ENCODE results near the gene C17orf78.

The C17orf78 gene

DNA sequence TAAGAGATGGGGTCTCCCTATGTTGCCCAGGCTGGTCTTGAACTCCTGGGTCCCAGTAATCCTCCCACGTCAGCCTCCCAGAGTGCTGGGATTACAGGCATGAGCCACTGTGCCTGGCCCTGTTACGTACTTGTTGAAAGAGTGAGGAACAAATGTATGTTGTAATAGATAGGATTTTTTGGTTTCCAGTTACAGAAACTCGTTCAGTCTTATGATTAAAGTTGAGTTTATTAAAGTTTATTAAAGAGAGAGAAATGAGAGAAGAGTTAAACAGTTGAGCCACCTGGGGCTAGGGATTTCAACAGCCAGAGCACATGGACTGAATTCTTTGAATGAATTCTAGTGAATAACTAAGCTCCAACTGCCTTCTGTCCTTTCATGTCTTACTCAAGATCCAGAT lies 34.6 kb downstream of the C17orf78 start:
- Histone ChIP-seq H3K4me3 (no peak overlapping the region), H3K4me1 (peaks cover 0 to 15% (median 8%) of the 10 kb centered on the region in 4 donors), H3K9me3 (no peaks in the 10 kb centered on the region), H3K36me3 (peaks cover 15 to 44% (median 40%) of the 10 kb centered on the region in 3 donors), H3K27me3 (no peaks in the 10 kb centered on the region), H3K27ac (no peak overlapping the region)
- TF ChIP-seq, protein P1, sequence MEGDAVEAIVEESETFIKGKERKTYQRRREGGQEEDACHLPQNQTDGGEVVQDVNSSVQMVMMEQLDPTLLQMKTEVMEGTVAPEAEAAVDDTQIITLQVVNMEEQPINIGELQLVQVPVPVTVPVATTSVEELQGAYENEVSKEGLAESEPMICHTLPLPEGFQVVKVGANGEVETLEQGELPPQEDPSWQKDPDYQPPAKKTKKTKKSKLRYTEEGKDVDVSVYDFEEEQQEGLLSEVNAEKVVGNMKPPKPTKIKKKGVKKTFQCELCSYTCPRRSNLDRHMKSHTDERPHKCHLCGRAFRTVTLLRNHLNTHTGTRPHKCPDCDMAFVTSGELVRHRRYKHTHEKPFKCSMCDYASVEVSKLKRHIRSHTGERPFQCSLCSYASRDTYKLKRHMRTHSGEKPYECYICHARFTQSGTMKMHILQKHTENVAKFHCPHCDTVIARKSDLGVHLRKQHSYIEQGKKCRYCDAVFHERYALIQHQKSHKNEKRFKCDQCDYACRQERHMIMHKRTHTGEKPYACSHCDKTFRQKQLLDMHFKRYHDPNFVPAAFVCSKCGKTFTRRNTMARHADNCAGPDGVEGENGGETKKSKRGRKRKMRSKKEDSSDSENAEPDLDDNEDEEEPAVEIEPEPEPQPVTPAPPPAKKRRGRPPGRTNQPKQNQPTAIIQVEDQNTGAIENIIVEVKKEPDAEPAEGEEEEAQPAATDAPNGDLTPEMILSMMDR (IDR thresholded peaks at IDR 0.05), result no peak
- intact Hi-C loops (cut with DNase I; ENCODE audit: low total_unique reads), result no loop called here
- no peak for DNase-seq

DNA sequence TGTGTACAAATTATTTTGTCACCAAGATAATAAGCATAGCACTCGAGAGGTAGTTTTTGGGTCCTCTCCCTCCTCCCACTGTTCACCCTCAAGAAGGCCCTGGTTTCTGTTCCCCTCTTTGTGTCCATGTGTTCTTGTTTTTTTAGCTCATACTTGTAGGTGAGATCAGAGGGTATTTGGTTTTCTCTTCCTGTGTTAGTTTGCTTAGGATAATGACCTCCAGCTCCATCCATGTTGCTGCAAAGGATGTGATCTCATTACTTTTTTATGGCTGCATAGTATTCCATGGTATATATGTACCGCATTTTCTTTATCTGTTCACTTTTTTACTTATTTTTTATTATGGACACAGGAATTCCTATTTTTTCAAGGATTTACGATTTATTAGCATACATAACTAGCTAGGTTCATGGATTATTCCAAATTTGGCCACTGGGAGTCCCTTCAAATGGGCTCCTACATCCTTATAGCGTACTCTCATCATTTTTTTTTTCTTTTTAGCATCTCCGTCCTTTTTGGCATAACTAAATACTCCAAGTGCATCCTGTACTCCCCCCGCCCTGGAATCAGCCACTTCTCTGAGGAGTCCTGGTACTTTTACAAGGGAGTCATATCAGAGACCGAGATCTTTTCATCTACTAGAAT lies 38.2 kb downstream of the C17orf78 start:
- TF ChIP-seq, protein P1 (IDR thresholded peaks at IDR 0.05), result no peak
- Histone ChIP-seq H3K4me3 (no peak overlapping the region), H3K36me3 (peaks cover 23 to 70% (median 51%) of the 10 kb centered on the region in 3 donors), H3K4me1 (no peaks in the 10 kb centered on the region), H3K27ac (no peak overlapping the region), H3K9me3 (no peaks in the 10 kb centered on the region), H3K27me3 (no peaks in the 10 kb centered on the region)
- intact Hi-C loops (cut with DNase I; ENCODE audit: low total_unique reads), result no loop called here
- DNase-seq, result no peak

DNA sequence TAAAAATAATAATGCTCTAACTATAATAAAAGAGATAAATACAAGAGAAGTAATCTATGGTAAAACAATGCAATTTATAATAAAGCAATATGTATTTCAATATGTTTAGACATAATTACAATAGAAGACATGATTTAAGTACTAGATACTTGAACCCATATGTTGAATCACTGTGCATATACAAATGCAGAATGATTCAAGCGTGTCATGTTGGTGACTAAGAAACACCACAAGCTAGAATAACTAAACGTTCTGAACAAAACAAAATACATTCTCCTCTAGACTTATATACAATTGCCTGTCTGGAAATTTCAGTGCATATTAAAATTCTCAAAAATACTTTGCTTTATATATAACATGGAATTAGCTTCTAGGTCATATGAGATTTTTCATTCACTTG lies 42.1 kb downstream of the C17orf78 start:
- peaks cover 19 to 84% (median 50%) of the 10 kb centered on the region in 3 donors for H3K36me3 ChIP-seq
- TF ChIP-seq, protein P1 (IDR thresholded peaks at IDR 0.05), result no peak
- no peaks in the 10 kb centered on the region for H3K9me3 ChIP-seq
- H3K27me3 ChIP-seq, result no peaks in the 10 kb centered on the region
- no peak overlapping the region for H3K27ac ChIP-seq
- H3K4me1 ChIP-seq, result no peaks in the 10 kb centered on the region
- intact Hi-C loops (cut with DNase I; ENCODE audit: low total_unique reads), result no loop called here
- DNase-seq, result no peak
- H3K4me3 ChIP-seq, result no peak overlapping the region

DNA sequence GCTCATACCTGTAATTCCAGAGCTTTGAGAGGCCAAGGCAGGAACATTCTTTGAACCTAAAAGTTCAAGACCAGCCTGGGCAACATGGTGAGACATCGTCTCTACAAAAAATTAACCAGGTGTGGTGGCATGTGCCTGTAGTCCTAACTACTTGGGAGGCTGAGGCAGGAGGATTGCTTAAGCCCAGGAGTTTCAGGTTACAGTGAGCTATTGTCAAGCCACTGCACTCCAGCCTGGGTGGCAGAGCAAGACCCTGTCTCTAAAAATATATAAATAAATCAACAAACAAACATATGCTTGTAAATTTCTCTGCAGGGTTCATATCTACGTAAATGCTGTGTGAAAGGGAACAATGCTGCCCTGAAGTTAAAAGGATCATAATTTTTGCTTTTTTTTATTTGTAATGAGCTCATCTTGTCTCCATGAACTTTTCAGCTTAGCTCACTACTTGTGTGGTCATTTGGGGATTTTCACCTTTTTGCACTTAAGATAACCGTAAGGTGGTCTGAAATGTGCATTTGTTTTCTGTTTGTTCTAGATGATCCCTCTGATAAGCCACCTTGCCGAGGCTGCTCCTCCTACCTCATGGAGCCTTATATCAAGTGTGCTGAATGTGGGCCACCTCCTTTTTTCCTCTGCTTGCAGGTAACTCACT lies 47.3 kb downstream of the C17orf78 start:
- TF ChIP-seq, protein P1 (IDR thresholded peaks at IDR 0.05), result no peak
- Histone ChIP-seq H3K36me3 (peaks cover 50 to 93% (median 72%) of the 10 kb centered on the region in 3 donors), H3K4me3 (no peak overlapping the region), H3K4me1 (no peaks in the 10 kb centered on the region), H3K9me3 (no peaks in the 10 kb centered on the region), H3K27ac (no peak overlapping the region), H3K27me3 (no peaks in the 10 kb centered on the region)
- intact Hi-C loops (cut with DNase I; ENCODE audit: low total_unique reads), result no loop called here
- DNase-seq, result no peak

DNA sequence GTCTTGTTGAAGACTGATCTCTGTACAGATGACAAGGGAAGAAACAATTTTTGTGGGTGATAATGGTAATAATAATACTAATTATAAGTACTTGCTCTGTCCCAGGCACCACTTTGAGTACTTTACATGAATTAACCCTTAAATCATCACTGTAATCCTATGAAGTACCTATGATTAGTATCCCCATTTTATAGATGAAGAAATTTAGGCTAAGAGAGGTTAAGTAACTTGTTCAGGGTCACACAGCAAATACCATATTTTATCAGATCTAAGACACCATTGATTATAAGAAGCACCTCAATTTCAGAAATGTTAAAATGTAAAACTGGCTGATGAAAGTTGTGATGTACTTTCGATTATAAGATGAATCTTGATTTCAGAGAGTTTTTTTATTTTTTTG lies 49.5 kb downstream of the C17orf78 start:
- DNase-seq, result no peak
- peaks cover 0 to 7% (median 2%) of the 10 kb centered on the region in 4 donors for H3K4me1 ChIP-seq
- H3K4me3 ChIP-seq, result no peak overlapping the region
- TF ChIP-seq, protein P1 (IDR thresholded peaks at IDR 0.05), result no peak
- H3K9me3 ChIP-seq, result no peaks in the 10 kb centered on the region
- H3K36me3 ChIP-seq, result peaks cover 43 to 83% (median 59%) of the 10 kb centered on the region in 3 donors
- no peak overlapping the region for H3K27ac ChIP-seq
- intact Hi-C loops (cut with DNase I; ENCODE audit: low total_unique reads), result no loop called here
- no peaks in the 10 kb centered on the region for H3K27me3 ChIP-seq

Measured in tibial artery (tissue), 4 donors.